Measurements from ENCODE around the gene TSPAN18.

TSPAN18 gene

DNA sequence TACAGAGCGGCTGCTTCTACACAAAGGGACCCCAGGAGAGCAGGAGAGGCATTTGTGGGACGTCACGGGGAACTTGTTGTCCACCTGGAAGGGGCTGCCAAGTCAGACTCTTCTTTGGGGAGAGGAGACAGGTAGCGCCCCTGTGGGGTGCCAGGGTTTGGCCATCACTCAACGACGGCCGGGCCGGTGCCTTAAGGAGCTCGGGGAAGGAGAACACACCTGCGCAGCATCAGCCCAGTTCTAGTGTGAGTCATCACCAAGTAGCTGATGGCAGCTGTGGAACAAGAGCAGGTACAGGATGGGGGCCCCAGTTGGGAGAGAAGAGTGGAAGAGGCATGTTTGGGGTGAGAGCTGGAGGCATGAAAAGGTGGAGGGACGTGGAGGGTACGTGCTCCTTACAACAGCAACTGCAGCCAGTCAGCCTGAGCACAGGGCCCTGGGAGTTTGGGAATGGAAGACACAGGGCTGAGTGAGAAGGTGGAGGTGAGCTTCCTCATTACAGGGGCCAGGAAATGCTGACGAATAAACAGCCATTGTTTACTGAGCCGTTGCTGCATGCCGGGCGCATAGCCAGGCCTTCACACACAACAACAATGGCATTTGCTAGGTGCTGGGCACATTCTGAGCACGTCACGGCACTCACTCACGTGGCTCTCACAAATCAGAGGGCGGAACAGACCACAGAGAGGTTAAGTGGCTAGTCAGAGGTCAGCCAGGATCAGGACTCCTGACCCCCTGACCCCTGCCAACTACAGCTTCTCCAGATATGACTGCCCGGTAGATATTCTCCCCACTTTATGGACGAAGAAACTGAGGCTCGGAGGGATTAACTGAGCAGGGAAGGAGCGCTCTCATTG is 253.0 kb downstream of the TSPAN18 start:
- DNase-seq (ENCODE audit: low spot score) = no peak

DNA sequence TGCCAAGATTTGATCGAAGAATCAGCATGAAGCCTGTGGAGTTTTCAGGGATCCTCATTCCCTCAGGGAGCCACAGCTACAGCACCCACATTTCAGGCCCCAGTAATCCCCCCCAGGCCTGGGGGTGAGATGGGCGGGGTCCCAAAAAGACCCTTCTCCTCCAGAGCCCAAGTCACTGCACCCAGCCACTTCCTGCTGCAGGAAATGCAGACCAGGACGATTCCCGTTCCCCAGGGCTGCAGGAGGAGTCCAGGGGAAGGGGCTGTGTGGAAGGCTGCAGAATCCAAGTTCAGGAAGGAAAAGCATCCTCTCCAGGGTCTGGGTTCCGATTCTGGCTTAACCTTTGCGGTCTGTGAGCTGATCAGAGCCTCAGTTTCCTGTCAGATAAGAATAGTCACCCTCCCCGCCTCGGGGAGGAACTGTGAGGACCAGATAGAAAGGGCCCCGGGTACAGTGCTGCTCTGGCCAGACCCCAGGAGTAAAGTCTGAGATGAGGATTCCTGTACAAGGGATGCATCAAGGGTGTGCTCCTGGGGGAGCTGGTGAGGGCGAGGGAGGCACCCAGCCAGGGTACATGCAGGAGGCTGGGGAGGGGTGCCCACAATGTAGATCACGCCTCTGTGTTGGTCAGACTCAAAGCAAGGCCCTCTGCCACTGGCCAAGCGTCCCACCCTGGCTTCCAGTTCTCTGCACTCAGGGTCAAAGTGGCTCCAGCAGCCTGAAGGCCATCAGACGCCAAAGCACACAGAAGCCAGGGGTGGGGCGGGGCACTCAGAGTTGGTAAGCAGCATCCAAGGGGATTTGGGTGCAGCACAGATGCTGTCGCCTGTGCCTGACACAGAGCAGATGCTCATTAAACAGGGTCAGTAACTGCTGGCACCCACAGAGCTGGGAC is 254.0 kb downstream of the TSPAN18 start:
- no peak for DNase-seq (ENCODE audit: low spot score)
